ENCODE measurements around the gene KRTAP12-3.

The KRTAP12-3 gene

GRCh38 chr21:44613386-44614155 lies 44.2 kb upstream of the KRTAP12-3 start:
- FAIRE-seq (no peak), DNase-seq (ENCODE audit: insufficient read length, low spot score) (no peak)
- TF ChIP-seq, protein P1, sequence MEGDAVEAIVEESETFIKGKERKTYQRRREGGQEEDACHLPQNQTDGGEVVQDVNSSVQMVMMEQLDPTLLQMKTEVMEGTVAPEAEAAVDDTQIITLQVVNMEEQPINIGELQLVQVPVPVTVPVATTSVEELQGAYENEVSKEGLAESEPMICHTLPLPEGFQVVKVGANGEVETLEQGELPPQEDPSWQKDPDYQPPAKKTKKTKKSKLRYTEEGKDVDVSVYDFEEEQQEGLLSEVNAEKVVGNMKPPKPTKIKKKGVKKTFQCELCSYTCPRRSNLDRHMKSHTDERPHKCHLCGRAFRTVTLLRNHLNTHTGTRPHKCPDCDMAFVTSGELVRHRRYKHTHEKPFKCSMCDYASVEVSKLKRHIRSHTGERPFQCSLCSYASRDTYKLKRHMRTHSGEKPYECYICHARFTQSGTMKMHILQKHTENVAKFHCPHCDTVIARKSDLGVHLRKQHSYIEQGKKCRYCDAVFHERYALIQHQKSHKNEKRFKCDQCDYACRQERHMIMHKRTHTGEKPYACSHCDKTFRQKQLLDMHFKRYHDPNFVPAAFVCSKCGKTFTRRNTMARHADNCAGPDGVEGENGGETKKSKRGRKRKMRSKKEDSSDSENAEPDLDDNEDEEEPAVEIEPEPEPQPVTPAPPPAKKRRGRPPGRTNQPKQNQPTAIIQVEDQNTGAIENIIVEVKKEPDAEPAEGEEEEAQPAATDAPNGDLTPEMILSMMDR (IDR thresholded peaks at IDR 0.05; ENCODE audit: insufficient read depth, missing control alignments): no peak

GRCh38 chr21:44614161-44614631 lies 43.5 kb upstream of the KRTAP12-3 start:
- FAIRE-seq (no peak), DNase-seq (ENCODE audit: insufficient read length, low spot score) (no peak)
- TF ChIP-seq, protein P1 (IDR thresholded peaks at IDR 0.05; ENCODE audit: insufficient read depth, missing control alignments): no peak

GRCh38 chr21:44614961-44615391 lies 42.8 kb upstream of the KRTAP12-3 start:
- FAIRE-seq: no peak
- TF ChIP-seq, protein P1 (IDR thresholded peaks at IDR 0.05; ENCODE audit: insufficient read depth, missing control alignments): no peak
- DNase-seq (ENCODE audit: insufficient read length, low spot score): no peak

DNA sequence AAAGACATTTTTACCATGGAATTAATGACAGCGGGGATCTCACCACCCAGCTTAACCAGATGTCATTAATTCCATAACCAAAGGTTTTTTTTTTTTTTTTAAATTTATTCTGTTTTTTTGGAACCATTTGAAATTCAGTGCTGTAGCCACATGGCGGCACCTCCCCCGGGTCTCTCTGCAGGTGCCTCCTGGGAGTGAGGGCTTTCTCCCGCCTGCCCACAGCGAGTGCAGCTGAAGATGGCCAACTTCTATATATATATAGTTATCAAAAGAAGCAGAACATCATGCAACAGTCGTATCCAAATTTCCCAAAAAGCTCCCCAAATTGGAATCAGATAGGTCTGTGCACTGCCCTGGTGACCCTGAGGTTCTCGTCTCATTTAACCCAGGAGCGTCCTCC lies 42.3 kb upstream of the KRTAP12-3 start:
- FAIRE-seq: no peak
- TF ChIP-seq, protein P1 (IDR thresholded peaks at IDR 0.05; ENCODE audit: insufficient read depth, missing control alignments): no peak
- DNase-seq (ENCODE audit: insufficient read length, low spot score): no peak

GRCh38 chr21:44615911-44616590 lies 41.7 kb upstream of the KRTAP12-3 start:
- no peak for FAIRE-seq

GRCh38 chr21:44616591-44616926 lies 41.2 kb upstream of the KRTAP12-3 start:
- no peak for FAIRE-seq
- TF ChIP-seq, protein P1 (IDR thresholded peaks at IDR 0.05; ENCODE audit: insufficient read depth, missing control alignments): no peak
- no peak for DNase-seq (ENCODE audit: insufficient read length, low spot score)

More at GRCh38 chr21:44615911-44616590, 41.7 kb upstream of the KRTAP12-3 start:
- no peak for DNase-seq (ENCODE audit: insufficient read length, low spot score)
- TF ChIP-seq, protein P1 (IDR thresholded peaks at IDR 0.05; ENCODE audit: insufficient read depth, missing control alignments): no peak

- FAIRE-seq: no peak
- TF ChIP-seq, protein P1 (IDR thresholded peaks at IDR 0.05; ENCODE audit: insufficient read depth, missing control alignments): no peak
- DNase-seq (ENCODE audit: insufficient read length, low spot score): no peak
These were observed 40.6 kb upstream of the KRTAP12-3 start for GRCh38 chr21:44617071-44617501.

Measured in D721Med (cell line).